GM23248 (cell line): ENCODE results near the gene AZGP1. TPM values are rescaled to one million over a fixed set of nuclear protein-coding genes. Genes with fewer than 3 reads are reported as not detected.

Experiments used
- DNase-seq: peaks from one replicate; pipeline ENCODE4 v3.0.0-alpha.2; 2015
- H2AFZ ChIP-seq: fragments of 200-600 bp; sonication (generic); 2 replicates; pipeline ENCODE4 v1.6.1; 2016; ENCODE audit warnings: antibody characterized with exemption
- H3F3A ChIP-seq: fragments of 200-600 bp; sonication (generic); 2 replicates; pipeline ENCODE4 v1.6.1; 2016; ENCODE audit warnings: mild to moderate bottlenecking, antibody characterized with exemption, mixed run types; ENCODE audit not compliant: insufficient read depth
- H3K27ac ChIP-seq: fragments of 200-600 bp; sonication (generic); 2 replicates; pipeline ENCODE4 v1.5.1; 2016; ENCODE audit warnings: mild to moderate bottlenecking
- H3K27me3 ChIP-seq: fragments of 200-600 bp; sonication (generic); replicated peaks from 2 replicates; pipeline ENCODE4 v1.6.1; 2016; ENCODE audit warnings: mild to moderate bottlenecking; ENCODE audit not compliant: insufficient read depth
- H3K36me3 ChIP-seq: fragments of 200-600 bp; sonication (generic); 2 replicates; pipeline ENCODE4 v1.6.1; 2016; ENCODE audit warnings: low read depth, mild to moderate bottlenecking
- H3K4me1 ChIP-seq: fragments of 200-600 bp; sonication (generic); 2 replicates; pipeline ENCODE4 v1.6.1; 2016; ENCODE audit warnings: mild to moderate bottlenecking; ENCODE audit not compliant: insufficient read depth
- H3K4me2 ChIP-seq: fragments of 200-600 bp; sonication (generic); one replicate; pipeline ENCODE4 v1.6.1; 2016; ENCODE audit warnings: mild to moderate bottlenecking; ENCODE audit not compliant: unreplicated experiment
- H3K4me3 ChIP-seq: fragments of 200-600 bp; sonication (generic); 2 replicates; pipeline ENCODE4 v1.5.1; 2016; ENCODE audit warnings: mild to moderate bottlenecking
- H3K79me2 ChIP-seq: fragments of 200-600 bp; sonication (generic); 2 replicates; pipeline ENCODE4 v1.6.1; 2016; ENCODE audit warnings: mild to moderate bottlenecking; ENCODE audit not compliant: insufficient read depth
- H3K9ac ChIP-seq: fragments of 200-600 bp; sonication (generic); 2 replicates; pipeline ENCODE4 v1.6.1; 2016; ENCODE audit warnings: mild to moderate bottlenecking
- H3K9me2 ChIP-seq: fragments of 200-600 bp; sonication (generic); 2 replicates; pipeline ENCODE4 v1.6.1; 2016; ENCODE audit warnings: mixed run types, mild to moderate bottlenecking, moderate library complexity; ENCODE audit not compliant: insufficient read depth
- H3K9me3 ChIP-seq: fragments of 200-600 bp; sonication (generic); one replicate; pipeline ENCODE4 v1.6.1; 2017; ENCODE audit warnings: low read depth
- H4K20me1 ChIP-seq: fragments of 200-600 bp; sonication (generic); 2 replicates; pipeline ENCODE4 v1.6.0; 2016; ENCODE audit not compliant: insufficient read depth
- EZH2 ChIP-seq: fragments of 200-600 bp; sonication (generic); IDR thresholded peaks from 2 replicates; pipeline ENCODE4 v1.6.1; 2018; ENCODE audit warnings: antibody characterized with exemption, mild to moderate bottlenecking; ENCODE audit not compliant: insufficient read depth, poor library complexity, severe bottlenecking
- EZH2phosphoT487 ChIP-seq: fragments of 200-600 bp; sonication (generic); IDR thresholded peaks from 2 replicates; pipeline ENCODE4 v1.6.1; 2018; ENCODE audit warnings: antibody characterized with exemption, moderate library complexity, mild to moderate bottlenecking, low read depth; ENCODE audit not compliant: insufficient read depth
- WGBS, 2 experiments: methylation state at CpG; one replicate each; pipeline ENCODE4 v1.1.6; 2015 to 2017; ENCODE audit warnings: low lambda C conversion rate in 2 of 2, low coverage in 1 of 2; ENCODE audit errors: missing lambda C conversion rate in 2 of 2; 5-methylcytosine and 5-hydroxymethylcytosine counted together
- in situ Hi-C: fragments of 300-500 bp; cut with MboI; formaldehyde crosslinking; loops from 2 replicates; pipeline ENCODE4 v1.15.0; 2020
- polyA plus RNA-seq: library from polyadenylated mRNA; unstranded; fragments of >200 nt; fragmentation: Nextera tagmentation; extraction: Ambion mirVana; gene quantifications from 2 replicates; pipeline ENCODE4 v1.2.1, GENCODE V29; 2016
- total RNA-seq: library from RNA; depleted of rRNA; stranded (reverse); fragments of >200 nt; shearing (Covaris generic); gene quantifications from 2 replicates; pipeline ENCODE4 v1.2.3, GENCODE V29; 2014

The AZGP1 gene
- total and polyA plus RNA-seq, 2 experiments from 2014 or later: not detected

GRCh38 chr7:99949645-99950228 is 26.1 kb downstream of the AZGP1 start:
- no peak overlapping the region for H3K4me2 ChIP-seq
- H3F3A ChIP-seq: 0 out of 2 replicates have a peak, but pooled peaks cover 6% of the 10 kb centered on the region
- TF ChIP-seq EZH2phosphoT487: no peak
- no peak for TF ChIP-seq EZH2
- no peaks in the 10 kb centered on the region for H3K36me3 ChIP-seq
- H3K27me3 ChIP-seq: 0 out of 2 replicates have a peak, but pooled peaks cover under 1% of the 10 kb centered on the region
- H3K79me2 ChIP-seq: no peaks in the 10 kb centered on the region
- in situ Hi-C loops: no loop called here
- H3K9me2 ChIP-seq: no peaks in the 10 kb centered on the region
- 36 to 46% methylated on average over 3 of the region's 3 CpGs for WGBS, 2 experiments
- H3K4me3 ChIP-seq: no peak overlapping the region
- peaks cover 11% of the 10 kb centered on the region for H3K4me1 ChIP-seq
- H3K9me3 ChIP-seq: no peaks in the 10 kb centered on the region
- peak; percentile 44 for DNase-seq
- no peak overlapping the region for H3K9ac ChIP-seq
- H3K27ac ChIP-seq: no peak overlapping the region
- no peak overlapping the region for H2AFZ ChIP-seq
- no peaks in the 10 kb centered on the region for H4K20me1 ChIP-seq

- H3K4me3 ChIP-seq: no peak overlapping the region
- H3K27me3 ChIP-seq: 0 out of 2 replicates have a peak, but pooled peaks cover 12% of the 10 kb centered on the region
- H3K79me2 ChIP-seq: no peaks in the 10 kb centered on the region
- no peak for DNase-seq
- H3K4me2 ChIP-seq: no peak overlapping the region
- H3K36me3 ChIP-seq: no peaks in the 10 kb centered on the region
- no peaks in the 10 kb centered on the region for H3F3A ChIP-seq
- H3K9me2 ChIP-seq: no peaks in the 10 kb centered on the region
- H3K9me3 ChIP-seq: no peaks in the 10 kb centered on the region
- WGBS, 2 experiments: 57 to 77% methylated on average over 1 of the region's 1 CpG
- H3K9ac ChIP-seq: no peak overlapping the region
- no peaks in the 10 kb centered on the region for H3K4me1 ChIP-seq
- TF ChIP-seq EZH2phosphoT487: no peak
- no peak for TF ChIP-seq EZH2
- H2AFZ ChIP-seq: no peak overlapping the region
- H4K20me1 ChIP-seq: no peaks in the 10 kb centered on the region
- in situ Hi-C loops: no loop called here
- H3K27ac ChIP-seq: no peak overlapping the region
Observed at GRCh38 chr7:99947608-99948007, 28.2 kb downstream of the AZGP1 start.

GRCh38 chr7:99944497-99945070 is 31.2 kb downstream of the AZGP1 start:
- TF ChIP-seq EZH2phosphoT487 (no peak), EZH2 (no peak)
- H3K27me3 ChIP-seq: 0 out of 2 replicates have a peak, but pooled peaks cover 19% of the 10 kb centered on the region
- no peak overlapping the region for H3K9ac ChIP-seq
- no peaks in the 10 kb centered on the region for H3K9me3 ChIP-seq
- H3K4me3 ChIP-seq: no peak overlapping the region
- WGBS, 2 experiments: 21 to 32% methylated on average over 4 of the region's 4 CpGs
- no peaks in the 10 kb centered on the region for H4K20me1 ChIP-seq
- no peaks in the 10 kb centered on the region for H3F3A ChIP-seq
- H3K36me3 ChIP-seq: no peaks in the 10 kb centered on the region
- in situ Hi-C loops: no loop called here
- no peak overlapping the region for H3K4me2 ChIP-seq
- DNase-seq: no peak
- no peaks in the 10 kb centered on the region for H3K79me2 ChIP-seq
- H3K9me2 ChIP-seq: no peaks in the 10 kb centered on the region
- no peaks in the 10 kb centered on the region for H3K4me1 ChIP-seq
- no peak overlapping the region for H3K27ac ChIP-seq
- H2AFZ ChIP-seq: no peak overlapping the region

DNA sequence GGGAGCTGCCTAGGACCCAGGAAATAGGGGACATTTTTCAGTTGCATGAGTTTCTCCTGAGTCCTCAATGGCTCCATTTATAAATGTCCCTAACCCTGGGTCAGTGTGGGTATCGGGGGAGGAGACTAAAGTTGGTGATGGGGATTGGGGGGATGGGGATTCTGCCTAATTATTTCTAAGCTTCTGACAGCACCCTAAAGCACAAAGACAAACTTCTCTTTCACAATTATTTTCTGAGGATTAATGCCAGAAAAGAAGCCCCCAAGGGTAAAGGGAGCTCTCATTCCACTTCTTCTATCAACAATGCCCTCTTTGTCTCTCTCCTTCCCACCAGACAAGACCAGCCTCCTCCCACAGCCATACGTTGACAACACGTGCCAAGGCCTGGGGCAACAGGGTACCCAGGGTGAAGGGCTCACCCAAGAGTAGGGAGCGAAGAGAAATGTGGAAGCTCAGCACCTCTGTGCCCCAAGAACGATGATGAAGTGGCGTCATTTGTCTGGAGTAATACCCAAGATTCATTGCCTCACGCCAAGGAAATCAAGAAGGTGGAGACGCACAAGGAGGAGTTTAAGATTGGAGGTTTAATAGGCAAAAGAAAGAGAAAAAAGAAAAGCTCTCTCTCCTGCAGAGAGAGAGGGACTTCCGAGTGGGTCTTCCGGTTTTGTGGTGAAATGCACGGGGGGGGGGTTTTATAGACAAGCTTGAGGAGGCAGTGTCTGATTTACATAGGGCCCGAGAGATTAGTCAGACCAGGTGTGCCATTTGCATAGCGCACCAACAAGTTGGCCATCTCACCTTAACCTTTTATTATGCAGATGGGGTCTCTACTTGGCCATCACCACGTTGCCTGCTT is 32.0 kb downstream of the AZGP1 start:
- TF ChIP-seq EZH2: no peak
- TF ChIP-seq EZH2phosphoT487: no peak
- Histone ChIP-seq H4K20me1 (no peaks in the 10 kb centered on the region), H3K79me2 (no peaks in the 10 kb centered on the region), H2AFZ (no peak overlapping the region), H3K4me3 (no peak overlapping the region), H3K36me3 (no peaks in the 10 kb centered on the region), H3K27ac (no peak overlapping the region), H3K9me3 (no peaks in the 10 kb centered on the region), H3K4me2 (no peak overlapping the region), H3K4me1 (no peaks in the 10 kb centered on the region), H3F3A (no peaks in the 10 kb centered on the region), H3K9ac (no peak overlapping the region), H3K27me3 (0 out of 2 replicates have a peak, but pooled peaks cover 19% of the 10 kb centered on the region), H3K9me2 (no peaks in the 10 kb centered on the region)
- 19 to 22% methylated on average over 14 of the region's 14 CpGs for WGBS, 2 experiments
- no peak for DNase-seq
- in situ Hi-C loops: no loop called here
